ENCODE data around the gene ITPRIP. TPM values are rescaled to one million over a fixed set of nuclear protein-coding genes. Genes with fewer than 3 reads are reported as not detected.

Gene ITPRIP
- polyA plus RNA-seq, 1 donor = 8.4 TPM

DNA sequence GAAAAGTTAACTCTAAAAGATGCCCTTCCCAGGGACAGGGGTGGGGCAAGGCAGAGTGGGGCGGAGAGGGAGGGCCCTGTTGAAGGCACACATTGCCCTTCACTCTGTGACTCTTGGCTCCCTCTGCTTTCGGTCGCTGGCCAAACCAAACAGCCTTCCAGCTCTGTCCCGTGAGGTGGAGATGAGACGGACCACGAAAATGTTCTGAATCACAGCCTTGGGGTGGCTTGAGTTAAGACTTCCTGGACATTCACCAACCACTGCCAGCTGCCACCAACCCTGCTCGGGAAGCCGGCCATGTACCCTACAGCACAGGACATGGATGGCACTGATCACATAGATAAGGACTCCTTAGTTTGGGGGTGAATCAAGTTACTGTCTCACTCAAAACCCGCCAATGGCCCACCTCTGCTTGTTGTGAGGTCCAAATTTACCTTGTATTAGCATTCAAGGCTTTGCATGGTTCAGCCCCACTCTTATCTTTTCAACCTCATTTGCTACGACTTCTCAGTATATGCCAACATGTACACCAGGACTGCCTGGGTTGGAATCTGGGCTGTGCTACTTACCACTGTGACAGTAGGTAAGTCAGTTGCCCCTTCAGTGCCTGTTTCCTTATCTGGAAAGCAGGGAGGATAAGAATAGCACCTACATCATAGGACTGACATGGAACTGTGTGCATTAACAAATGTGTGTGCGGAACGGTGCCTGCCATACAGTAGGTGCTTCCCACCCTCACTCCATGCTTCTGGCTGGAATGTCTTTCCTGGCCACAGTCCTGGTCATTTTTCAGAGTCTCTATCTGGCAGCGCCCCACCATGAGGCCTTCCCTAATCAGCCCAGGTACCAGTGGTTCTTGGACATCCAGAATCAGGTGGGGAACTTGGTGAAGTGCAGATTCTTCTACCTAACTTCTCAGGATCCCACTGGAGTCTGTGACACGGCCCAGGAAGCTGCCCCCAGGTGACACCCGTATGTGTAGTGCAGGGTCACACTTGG, 28.0 kb downstream of the ITPRIP start:
- no peak for DNase-seq

GRCh38 chr10:104308439-104308903, 29.8 kb downstream of the ITPRIP start:
- no peak for DNase-seq

DNA sequence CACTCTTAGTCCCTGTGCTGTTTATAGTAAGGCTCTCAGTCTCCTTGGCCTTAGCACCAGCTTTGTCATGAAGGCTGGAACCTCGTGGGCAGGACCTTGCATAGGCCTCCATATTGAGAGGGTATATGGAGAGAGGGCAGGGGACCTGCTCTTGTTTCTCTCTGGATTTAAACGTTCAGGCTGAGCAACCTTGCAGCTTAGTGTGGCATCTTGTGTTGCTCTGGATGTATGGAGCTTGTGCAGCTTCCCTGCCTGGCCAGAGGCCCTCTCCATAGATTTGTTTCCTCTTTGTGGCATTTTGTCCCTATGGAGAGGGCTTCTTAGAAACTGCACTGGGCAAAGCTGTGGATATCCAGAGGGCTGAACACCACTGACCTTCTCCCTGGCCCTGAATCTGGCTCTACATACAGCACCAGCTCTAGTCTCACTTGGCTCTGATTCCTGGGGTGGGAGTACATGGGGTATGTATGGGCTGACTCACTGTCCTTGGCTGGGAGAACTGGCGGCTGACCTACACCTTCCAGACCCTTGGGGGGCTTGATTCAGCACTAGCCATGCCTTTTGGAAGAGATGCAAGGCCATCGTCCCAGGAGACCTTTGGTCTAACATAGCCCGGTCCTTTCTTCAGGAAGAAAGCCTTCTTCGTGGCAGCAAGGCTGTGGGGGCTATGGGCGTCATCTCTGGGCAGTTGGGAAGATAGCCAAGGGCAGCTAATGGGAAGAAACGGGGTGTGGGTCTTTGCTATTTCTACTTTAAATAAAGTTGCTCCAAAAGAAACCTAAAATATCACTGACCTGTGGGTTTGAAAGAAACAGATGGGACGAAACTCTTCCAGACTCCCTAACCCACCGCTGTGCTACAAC, 30.5 kb downstream of the ITPRIP start:
- DNase-seq = no peak

DNA sequence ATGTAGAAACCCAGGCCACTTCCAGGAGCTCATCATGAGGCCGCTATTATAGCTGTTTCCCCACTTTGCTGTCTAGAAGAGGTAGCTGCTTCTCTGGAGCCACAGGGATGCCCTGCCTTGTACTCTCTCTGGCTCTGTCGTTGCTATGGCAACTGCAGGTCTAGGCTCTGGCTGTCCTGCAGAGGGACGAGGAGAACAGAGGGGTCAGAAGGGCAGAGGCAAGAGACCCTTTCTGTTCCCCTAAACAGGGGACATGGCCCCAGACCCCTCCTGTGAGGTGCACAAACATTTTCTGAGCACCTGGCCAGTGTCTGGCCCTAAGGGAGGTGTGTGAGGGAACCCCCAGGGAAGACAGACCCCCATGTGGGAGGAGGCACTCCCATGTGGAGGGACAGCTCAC, 31.4 kb downstream of the ITPRIP start:
- no peak for DNase-seq

DNA sequence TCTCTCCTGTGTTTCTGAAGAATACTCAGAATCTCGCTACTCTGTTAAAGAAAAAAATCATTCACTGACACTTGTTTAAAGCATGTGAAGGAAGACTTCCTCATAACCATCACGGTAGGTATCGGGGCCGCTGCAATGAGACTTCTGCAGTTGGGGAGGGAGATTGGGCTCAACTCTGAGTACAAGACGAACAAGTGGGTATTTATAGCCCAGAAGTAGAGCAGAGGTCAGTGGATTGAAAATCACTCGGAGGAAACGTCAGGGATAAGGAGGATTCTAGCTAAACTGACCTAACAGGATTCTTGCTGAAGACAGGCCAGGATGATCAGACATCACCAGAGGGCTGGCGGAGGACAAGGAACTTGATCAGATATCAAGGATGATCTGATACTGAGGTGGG, 33.3 kb downstream of the ITPRIP start:
- no peak for DNase-seq

DNA sequence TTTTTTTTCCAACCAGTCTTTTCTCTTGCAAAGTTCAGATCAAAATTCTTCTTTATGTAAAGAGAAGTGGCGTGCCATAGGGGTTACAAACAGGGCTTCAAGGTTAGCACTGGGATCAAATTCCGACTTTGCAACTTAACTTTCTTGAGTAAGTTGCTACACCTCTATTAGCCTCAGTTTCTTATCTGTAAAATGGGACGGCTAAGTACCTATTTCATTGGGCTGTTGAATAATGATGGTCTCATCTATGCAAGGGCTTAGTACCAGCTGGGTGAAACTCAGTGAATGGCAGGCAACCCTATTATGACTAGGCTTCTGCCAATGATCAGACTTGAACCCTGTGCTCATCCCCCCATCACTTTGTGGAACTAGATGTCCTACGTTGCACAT, 33.9 kb downstream of the ITPRIP start:
- DNase-seq = no peak

GRCh38 chr10:104303594-104304355, 34.5 kb downstream of the ITPRIP start:
- no peak for DNase-seq

GRCh38 chr10:104301907-104302690, 36.2 kb downstream of the ITPRIP start:
- no peak for DNase-seq

GRCh38 chr10:104300736-104301292, 37.5 kb downstream of the ITPRIP start:
- peak; percentile 36 for DNase-seq

- no peak for DNase-seq
Observed at GRCh38 chr10:104300002-104300735, 38.1 kb downstream of the ITPRIP start.

DNA sequence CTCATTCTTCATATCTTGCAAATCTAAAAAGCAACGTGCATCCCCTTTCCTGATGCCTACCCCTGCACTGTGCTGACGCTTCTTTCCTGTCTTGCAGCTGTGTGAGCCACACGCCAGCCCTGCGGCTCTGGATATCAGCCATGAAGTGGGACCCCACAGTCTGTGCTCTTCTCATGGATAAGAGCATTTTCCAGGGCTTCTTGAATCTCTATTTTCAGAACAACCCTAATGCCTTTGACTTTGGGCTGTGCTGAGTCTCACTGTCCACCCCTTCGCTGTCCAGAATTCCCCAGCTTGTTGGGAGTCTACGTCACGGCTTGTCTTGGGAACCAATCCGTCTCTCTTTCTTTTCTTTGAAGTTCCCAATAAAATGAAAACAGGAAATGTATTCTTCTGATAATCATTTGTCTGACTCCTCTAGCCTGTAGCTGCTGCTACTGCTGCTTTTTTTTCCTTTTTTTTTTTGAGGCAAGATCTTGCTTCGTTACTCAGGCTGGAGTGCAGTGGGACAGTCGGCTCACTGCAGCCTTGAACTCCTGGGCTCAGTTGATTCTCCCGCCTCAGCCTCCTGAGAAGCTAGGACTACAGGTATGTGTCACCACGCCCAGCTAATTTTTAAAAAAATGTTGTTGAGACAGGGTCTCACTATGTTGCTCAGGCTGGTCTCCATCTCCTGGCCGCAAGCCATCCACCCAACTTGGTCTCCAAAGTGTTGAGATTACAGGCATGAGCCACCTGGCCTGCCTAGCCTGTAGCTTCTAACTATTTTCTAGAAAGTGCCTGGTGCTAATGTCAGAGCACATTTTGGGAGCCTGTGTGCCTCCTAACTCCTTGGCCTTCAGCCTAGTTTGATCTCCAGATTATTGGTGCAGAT, 39.0 kb downstream of the ITPRIP start:
- DNase-seq = no peak

- DNase-seq = no peak
Observed at GRCh38 chr10:104297697-104298660, 40.3 kb downstream of the ITPRIP start.

- no peak for DNase-seq
Observed at GRCh38 chr10:104296687-104297436, 41.4 kb downstream of the ITPRIP start.

DNA sequence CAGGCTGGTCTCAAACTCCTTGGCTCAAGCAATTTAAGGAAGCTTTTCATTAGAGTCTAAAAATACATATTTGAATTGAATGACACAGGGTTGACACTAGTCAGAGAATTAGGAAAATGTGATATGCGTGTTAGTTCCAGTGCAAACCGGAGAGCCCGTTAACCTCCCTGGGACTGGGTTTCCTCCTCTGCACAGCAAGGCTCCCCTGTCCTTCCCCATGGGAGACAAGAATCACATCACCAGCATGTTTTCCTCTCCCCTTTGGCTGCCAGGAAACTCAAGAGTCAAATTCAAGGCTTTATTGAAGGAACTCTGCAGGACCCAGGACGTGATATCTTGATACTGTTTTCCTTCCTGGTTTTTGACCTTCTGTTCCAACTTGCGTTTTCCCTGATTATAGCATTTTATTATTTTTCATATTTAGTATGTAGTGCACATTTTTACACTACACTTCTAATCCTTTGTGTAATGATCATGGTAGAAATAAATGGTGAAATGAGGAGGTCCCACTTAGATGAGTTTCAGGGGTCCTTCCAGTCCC, 44.4 kb downstream of the ITPRIP start:
- DNase-seq = no peak

DNA sequence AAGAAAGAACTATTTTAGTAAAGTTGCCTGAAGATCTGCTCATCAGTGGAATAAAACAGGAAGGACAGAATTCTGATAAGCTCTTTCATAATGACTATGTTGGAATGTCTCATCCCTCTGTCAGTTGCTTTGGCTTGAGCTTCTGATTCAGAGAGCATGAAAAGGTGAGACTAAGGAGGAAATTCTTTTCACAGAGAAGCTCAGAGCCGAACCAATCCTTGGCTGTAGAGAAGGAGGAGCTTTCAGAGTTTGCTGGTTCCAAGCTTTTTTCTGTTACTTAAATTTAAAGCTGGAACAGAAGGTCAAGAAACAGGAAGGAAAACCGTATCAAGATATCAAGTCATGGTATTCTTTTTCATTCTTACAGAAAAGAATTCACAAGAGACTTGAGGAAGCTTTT, 45.3 kb downstream of the ITPRIP start:
- no peak for DNase-seq

DNA sequence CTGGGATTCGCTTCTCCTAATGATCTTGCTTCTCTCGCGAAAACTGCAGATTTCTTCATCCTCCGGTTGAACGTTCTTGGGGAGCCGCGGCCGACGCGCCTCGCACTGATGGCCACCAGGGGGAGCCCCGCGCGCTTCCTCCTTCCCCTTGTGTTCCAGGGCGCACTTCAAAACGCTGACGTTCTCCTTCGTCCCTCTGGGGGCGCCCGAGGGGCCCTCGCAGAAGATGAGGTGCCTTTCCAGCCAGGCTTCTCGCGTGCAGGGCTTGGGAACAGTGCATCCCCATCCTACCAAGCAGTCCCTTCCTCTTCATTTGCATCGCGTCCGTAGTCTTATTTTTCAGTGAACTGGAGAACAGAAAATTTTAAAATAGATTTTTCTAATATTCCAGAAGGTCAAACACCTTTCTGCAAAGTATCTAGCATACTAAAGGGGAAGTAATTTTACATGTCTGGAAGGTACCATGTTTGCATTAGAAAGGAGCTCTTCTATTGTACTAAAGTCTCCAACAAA, 46.8 kb downstream of the ITPRIP start:
- DNase-seq = peak; percentile 87

DNA sequence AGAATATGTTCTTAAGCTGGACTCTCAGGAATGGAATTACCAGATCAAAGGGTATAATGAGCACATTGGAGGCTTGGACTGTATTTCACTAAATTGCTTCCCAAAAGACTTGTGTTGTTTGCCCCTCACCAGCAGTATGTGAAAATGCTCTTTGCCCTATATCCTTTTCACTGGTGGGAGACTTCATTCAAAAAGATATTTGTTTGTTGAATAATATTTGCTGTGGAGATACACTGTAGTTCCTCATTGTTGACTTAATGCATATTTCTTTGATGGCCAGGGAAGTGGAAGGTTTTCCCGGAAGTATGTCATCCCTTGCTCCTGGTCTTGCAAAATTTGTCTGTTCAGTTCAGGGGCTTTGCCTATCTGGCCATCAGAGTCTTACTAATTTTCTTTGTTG, 49.9 kb downstream of the ITPRIP start:
- no peak for DNase-seq
